Measurements from ENCODE around the gene TNMD. TPM values are rescaled to one million over a fixed set of nuclear protein-coding genes. Genes with fewer than 3 reads are reported as not detected.

The TNMD gene
- total RNA-seq, 1 experiment from 2014 or later: not detected

GRCh38 chrX:100599456-100599855, 14.7 kb downstream of the TNMD start:
- Mint-ChIP-seq H3K27me3 (ENCODE audit: insufficient read depth, unreplicated experiment) (peaks cover 75% of the 10 kb centered on the region), H3K27ac (ENCODE audit: low read depth, unreplicated experiment) (no peak overlapping the region), H3K9me3 (ENCODE audit: unreplicated experiment) (no peaks in the 10 kb centered on the region), H3K4me3 (ENCODE audit: unreplicated experiment) (no peak overlapping the region), H3K36me3 (ENCODE audit: insufficient read depth, unreplicated experiment) (no peaks in the 10 kb centered on the region), H3K4me1 (ENCODE audit: insufficient read depth, unreplicated experiment) (no peaks in the 10 kb centered on the region)
- no peak for DNase-seq (ENCODE audit: unreplicated experiment)
- BruUV-seq (replicated peaks): no TSS peak
- CTCF ChIA-PET: interaction anchor here (0.5 to 1.8 kb wide), 5 partner anchors 37 to 87 kb away, joined by 3 to 6 read pairs (median 4); no protein-coding TSS in a partner anchor
- intact Hi-C loops (cut with micrococcal nuclease): no loop called here
- POLR2A ChIA-PET: no interaction called here
- no peak for TF ChIP-seq CTCF (IDR thresholded peaks at IDR 0.05; ENCODE audit: unreplicated experiment)

GRCh38 chrX:100600340-100600739, 15.6 kb downstream of the TNMD start:
- intact Hi-C loops (cut with micrococcal nuclease): no loop called here
- BruUV-seq (replicated peaks): no TSS peak
- no peak for DNase-seq (ENCODE audit: unreplicated experiment)
- no peaks in the 10 kb centered on the region for H3K9me3 Mint-ChIP-seq (ENCODE audit: unreplicated experiment)
- H3K27me3 Mint-ChIP-seq (ENCODE audit: insufficient read depth, unreplicated experiment): peaks cover 75% of the 10 kb centered on the region
- no peak overlapping the region for H3K4me3 Mint-ChIP-seq (ENCODE audit: unreplicated experiment)
- ChIA-PET POLR2A (no interaction called here), CTCF (interaction anchor here (0.6 to 1.2 kb wide), 3 partner anchors 8 to 88 kb away, joined by 3 to 6 read pairs (median 3); no protein-coding TSS in a partner anchor)
- H3K36me3 Mint-ChIP-seq (ENCODE audit: insufficient read depth, unreplicated experiment): no peaks in the 10 kb centered on the region
- TF ChIP-seq CTCF (IDR thresholded peaks at IDR 0.05; ENCODE audit: unreplicated experiment): no peak
- H3K4me1 Mint-ChIP-seq (ENCODE audit: insufficient read depth, unreplicated experiment): no peaks in the 10 kb centered on the region
- H3K27ac Mint-ChIP-seq (ENCODE audit: low read depth, unreplicated experiment): no peak overlapping the region

GRCh38 chrX:100600758-100601157, 16.0 kb downstream of the TNMD start:
- TF ChIP-seq CTCF (IDR thresholded peaks at IDR 0.05; ENCODE audit: unreplicated experiment): no peak
- CTCF ChIA-PET: no interaction called here
- H3K27ac Mint-ChIP-seq (ENCODE audit: low read depth, unreplicated experiment): no peak overlapping the region
- no peaks in the 10 kb centered on the region for H3K4me1 Mint-ChIP-seq (ENCODE audit: insufficient read depth, unreplicated experiment)
- no peaks in the 10 kb centered on the region for H3K9me3 Mint-ChIP-seq (ENCODE audit: unreplicated experiment)
- no peaks in the 10 kb centered on the region for H3K36me3 Mint-ChIP-seq (ENCODE audit: insufficient read depth, unreplicated experiment)
- peaks cover 75% of the 10 kb centered on the region for H3K27me3 Mint-ChIP-seq (ENCODE audit: insufficient read depth, unreplicated experiment)
- intact Hi-C loops (cut with micrococcal nuclease): no loop called here
- no TSS peak for BruUV-seq (replicated peaks)
- H3K4me3 Mint-ChIP-seq (ENCODE audit: unreplicated experiment): no peak overlapping the region
- POLR2A ChIA-PET: no interaction called here
- no peak for DNase-seq (ENCODE audit: unreplicated experiment)

- no peak overlapping the region for H3K27ac Mint-ChIP-seq (ENCODE audit: low read depth, unreplicated experiment)
- H3K4me1 Mint-ChIP-seq (ENCODE audit: insufficient read depth, unreplicated experiment): no peaks in the 10 kb centered on the region
- ChIA-PET CTCF (interaction anchor here (0.8 to 1.0 kb wide), 2 partner anchors 9 to 11 kb away, joined by 3 to 6 read pairs; no protein-coding TSS in a partner anchor), POLR2A (no interaction called here)
- H3K4me3 Mint-ChIP-seq (ENCODE audit: unreplicated experiment): no peak overlapping the region
- BruUV-seq (replicated peaks): no TSS peak
- DNase-seq (ENCODE audit: unreplicated experiment): no peak
- TF ChIP-seq CTCF (IDR thresholded peaks at IDR 0.05; ENCODE audit: unreplicated experiment): no peak
- H3K27me3 Mint-ChIP-seq (ENCODE audit: insufficient read depth, unreplicated experiment): peaks cover 33% of the 10 kb centered on the region
- H3K36me3 Mint-ChIP-seq (ENCODE audit: insufficient read depth, unreplicated experiment): no peaks in the 10 kb centered on the region
- no peaks in the 10 kb centered on the region for H3K9me3 Mint-ChIP-seq (ENCODE audit: unreplicated experiment)
- intact Hi-C loops (cut with micrococcal nuclease): loop anchor here (5.0 kb wide), 1 partner anchor 89 kb away; no protein-coding TSS in a partner anchor
Measured at GRCh38 chrX:100606753-100607152, 22.0 kb downstream of the TNMD start.
